NT2/D1 (cell line): Measurements from ENCODE around the gene PNMA8B.

Experiments used
- DNase-seq: peaks from one replicate; pipeline ENCODE4 v3.0.0-alpha.2; 2011; ENCODE audit warnings: low read depth, low spot score
- H3K27me3 ChIP-seq: 2 replicates; pipeline ENCODE4 v1.6.0; 2011; ENCODE audit warnings: mild to moderate bottlenecking; ENCODE audit not compliant: insufficient read length, insufficient read depth
- H3K36me3 ChIP-seq: 2 replicates; pipeline ENCODE4 v1.6.1; 2011; ENCODE audit warnings: mild to moderate bottlenecking, low read length, mixed read lengths; ENCODE audit not compliant: insufficient read depth, insufficient read length
- H3K4me1 ChIP-seq: 2 replicates; pipeline ENCODE4 v1.5.1; 2011; ENCODE audit not compliant: insufficient read depth, insufficient read length
- H3K4me3 ChIP-seq: 2 replicates; pipeline ENCODE4 v1.5.1; 2011; ENCODE audit warnings: low read depth; ENCODE audit not compliant: insufficient read length
- H3K9ac ChIP-seq: 2 replicates; pipeline ENCODE4 v1.6.0; 2011; ENCODE audit warnings: low read depth; ENCODE audit not compliant: insufficient read length
- H3K9me3 ChIP-seq: 2 replicates; pipeline ENCODE4 v1.5.1; 2011; ENCODE audit warnings: mild to moderate bottlenecking, low read length; ENCODE audit not compliant: insufficient read depth
- SUZ12 ChIP-seq: IDR thresholded peaks from 2 replicates; pipeline ENCODE4 v1.6.1; 2011; ENCODE audit not compliant: insufficient read length, insufficient read depth; ENCODE audit errors: extremely low read depth
- YY1 ChIP-seq: IDR thresholded peaks from 2 replicates; pipeline ENCODE4 v1.6.1; 2011; ENCODE audit not compliant: insufficient read length, insufficient read depth
- ZNF274 ChIP-seq: IDR thresholded peaks from 2 replicates; pipeline ENCODE4 v1.6.1; 2011; ENCODE audit warnings: mild to moderate bottlenecking, low read depth, low read length

PNMA8B gene

GRCh38 chr19:46449228-46449627, 46.4 kb downstream of the PNMA8B start:
- no peak for TF ChIP-seq YY1
- TF ChIP-seq SUZ12 = no peak
- no peak for TF ChIP-seq ZNF274
- H3K36me3 ChIP-seq = no peaks in the 10 kb centered on the region
- no peaks in the 10 kb centered on the region for H3K27me3 ChIP-seq
- 0 out of 2 replicates have a peak, but pooled peaks cover 8% of the 10 kb centered on the region for H3K9me3 ChIP-seq
- no peak overlapping the region for H3K9ac ChIP-seq
- no peak for DNase-seq
- H3K4me1 ChIP-seq = no peaks in the 10 kb centered on the region
- H3K4me3 ChIP-seq = no peak overlapping the region

GRCh38 chr19:46448601-46449000, 47.1 kb downstream of the PNMA8B start:
- Histone ChIP-seq H3K4me3 (no peak overlapping the region), H3K9ac (no peak overlapping the region), H3K36me3 (no peaks in the 10 kb centered on the region), H3K4me1 (no peaks in the 10 kb centered on the region), H3K27me3 (no peaks in the 10 kb centered on the region), H3K9me3 (0 out of 2 replicates have a peak, but pooled peaks cover 8% of the 10 kb centered on the region)
- DNase-seq = no peak
- TF ChIP-seq ZNF274 = no peak
- no peak for TF ChIP-seq SUZ12
- TF ChIP-seq YY1 = no peak

DNA sequence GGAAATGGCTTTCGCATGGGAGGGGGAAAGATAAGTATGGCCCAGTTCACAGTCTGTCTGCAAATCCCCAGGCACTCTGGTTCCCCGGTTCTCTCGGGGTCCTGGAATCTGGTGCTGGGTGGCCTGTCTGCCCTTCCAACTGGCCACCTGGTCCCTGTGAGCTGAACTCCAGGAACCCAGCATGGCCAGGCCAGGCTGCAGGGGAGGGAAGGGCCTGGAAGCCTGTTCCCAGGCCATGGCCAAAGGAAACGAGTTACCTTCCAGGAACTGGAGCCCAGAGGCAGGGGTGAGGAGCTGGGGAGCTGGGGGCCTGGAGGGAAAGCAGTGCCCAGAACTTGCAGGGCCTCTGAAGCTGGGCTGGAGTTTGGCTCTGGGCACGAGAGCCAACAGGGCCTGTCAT, 47.8 kb downstream of the PNMA8B start:
- TF ChIP-seq ZNF274 (no peak), YY1 (no peak), SUZ12 (no peak)
- Histone ChIP-seq H3K36me3 (no peaks in the 10 kb centered on the region), H3K4me1 (no peaks in the 10 kb centered on the region), H3K9ac (no peak overlapping the region), H3K27me3 (no peaks in the 10 kb centered on the region), H3K9me3 (0 out of 2 replicates have a peak, but pooled peaks cover 8% of the 10 kb centered on the region), H3K4me3 (no peak overlapping the region)
- no peak for DNase-seq

DNA sequence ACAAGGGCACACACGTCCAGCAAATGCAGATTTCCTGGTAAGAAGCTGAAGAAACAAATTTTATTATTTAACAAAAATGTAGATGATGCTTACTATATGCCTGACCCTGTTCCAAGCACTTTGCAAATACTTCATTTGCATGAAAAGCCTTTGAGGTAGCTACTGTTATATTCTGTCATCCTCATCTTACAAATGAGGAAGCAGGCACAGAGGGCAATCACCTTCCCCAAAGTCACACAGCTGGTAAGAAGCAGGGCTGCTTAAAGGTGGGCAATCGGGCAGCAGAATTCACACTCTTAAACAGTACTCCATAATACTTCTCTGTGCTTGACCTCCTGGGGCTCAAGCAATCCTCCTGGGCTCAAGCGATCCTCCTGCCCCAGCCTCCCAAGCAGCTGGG, 48.7 kb downstream of the PNMA8B start:
- H3K9me3 ChIP-seq = 0 out of 2 replicates have a peak, but pooled peaks cover 8% of the 10 kb centered on the region
- no peak overlapping the region for H3K4me3 ChIP-seq
- no peak overlapping the region for H3K9ac ChIP-seq
- TF ChIP-seq SUZ12 = no peak
- no peak for TF ChIP-seq YY1
- TF ChIP-seq ZNF274 = no peak
- H3K27me3 ChIP-seq = no peaks in the 10 kb centered on the region
- no peak for DNase-seq
- no peaks in the 10 kb centered on the region for H3K36me3 ChIP-seq
- H3K4me1 ChIP-seq = no peaks in the 10 kb centered on the region

- Histone ChIP-seq H3K4me1 (no peaks in the 10 kb centered on the region), H3K27me3 (no peaks in the 10 kb centered on the region), H3K9me3 (0 out of 2 replicates have a peak, but pooled peaks cover 8% of the 10 kb centered on the region), H3K36me3 (no peaks in the 10 kb centered on the region), H3K9ac (no peak overlapping the region), H3K4me3 (no peak overlapping the region)
- no peak for DNase-seq
- no peak for TF ChIP-seq ZNF274
- TF ChIP-seq YY1 = no peak
- no peak for TF ChIP-seq SUZ12
These were observed 49.6 kb downstream of the PNMA8B start for GRCh38 chr19:46446021-46446420.

- no peaks in the 10 kb centered on the region for H3K9me3 ChIP-seq
- TF ChIP-seq YY1 = no peak
- no peak for TF ChIP-seq SUZ12
- TF ChIP-seq ZNF274 = no peak
- H3K4me3 ChIP-seq = no peak overlapping the region
- no peaks in the 10 kb centered on the region for H3K4me1 ChIP-seq
- H3K9ac ChIP-seq = no peak overlapping the region
- DNase-seq = no peak
- no peaks in the 10 kb centered on the region for H3K27me3 ChIP-seq
- no peaks in the 10 kb centered on the region for H3K36me3 ChIP-seq
These were observed 52.7 kb downstream of the PNMA8B start for GRCh38 chr19:46442808-46443450.

GRCh38 chr19:46441866-46442265, 53.8 kb downstream of the PNMA8B start:
- Histone ChIP-seq H3K4me1 (no peaks in the 10 kb centered on the region), H3K9me3 (no peaks in the 10 kb centered on the region), H3K9ac (no peak overlapping the region), H3K27me3 (no peaks in the 10 kb centered on the region), H3K36me3 (no peaks in the 10 kb centered on the region), H3K4me3 (no peak overlapping the region)
- TF ChIP-seq SUZ12 = no peak
- TF ChIP-seq ZNF274 = no peak
- no peak for TF ChIP-seq YY1
- no peak for DNase-seq
